H1 (cell line): ENCODE measurements around the gene GID4. TPM values are rescaled to one million over a fixed set of nuclear protein-coding genes. Genes with fewer than 3 reads are reported as not detected.

ENCODE experiments used
- CREB1 ChIP-seq: IDR thresholded peaks from 2 replicates; pipeline ENCODE4 v1.6.1; 2012; ENCODE audit warnings: inconsistent platforms
- KDM5A ChIP-seq: fragments of 200-600 bp; IDR thresholded peaks from 2 replicates; pipeline ENCODE4 v1.7.1; 2012; ENCODE audit warnings: mild to moderate bottlenecking, low read length, inconsistent platforms, mixed read lengths
- MAFK ChIP-seq: IDR thresholded peaks from 2 replicates; pipeline ENCODE4 v1.6.1; 2012; ENCODE audit warnings: low read depth, mild to moderate bottlenecking, improper control_type of control experiment, low read length
- POU5F1 ChIP-seq: IDR thresholded peaks from 2 replicates; pipeline ENCODE4 v1.6.1; 2011; ENCODE audit warnings: low read depth, mild to moderate bottlenecking, low read length, moderate library complexity
- SIN3A ChIP-seq, 2 experiments: IDR thresholded peaks in 1 of 2; conservative IDR thresholded peaks in 1 of 2; 2 replicates each; pipeline ENCODE4 v1.6.1; 2011 to 2012; ENCODE audit warnings: low read length in 2 of 2, improper control_type of control experiment in 1 of 2, low read depth in 1 of 2, mild to moderate bottlenecking in 1 of 2
- polyA plus RNA-seq, 7 experiments: library from polyadenylated mRNA; depleted of rRNA in 3 of 7; stranded (reverse) in 5 of 7; unstranded in 2 of 7; fragments of >200 nt in 5 of 7; fragments of 200-250 nt in 2 of 7; gene quantifications; 1 replicate in 5 of 7; 2 replicates in 1 of 7; 4 replicates in 1 of 7; pipeline versions ENCODE4 v1.2.1 to v1.2.3, GENCODE V29; 2011 to 2013; ENCODE audit warnings: missing spikeins in 2 of 7, mixed read lengths in 2 of 7
- total RNA-seq: library from RNA; stranded (reverse); fragmentation: NEBNext Ultra II Directional; extraction: Animal tissue kit (Norgen Biotek cat#: 25700); gene quantifications from 2 replicates; pipeline ENCODE4 v1.2.1, GENCODE V29; 2021
- TF ChIP-seq, protein P1 (sequence below), 3 experiments: IDR thresholded peaks; 1 replicate in 2 of 3; 2 replicates in 1 of 3; pipeline versions ENCODE4 v1.5.1 to v1.6.1; 2011; ENCODE audit warnings: low read length in 3 of 3, mild to moderate bottlenecking in 3 of 3, inconsistent platforms in 2 of 3, low read depth in 1 of 3, moderate library complexity in 1 of 3; ENCODE audit not compliant: insufficient read depth in 1 of 3; ENCODE audit errors: control extremely low read depth in 1 of 3

GID4 gene
- total and polyA plus RNA-seq, 2 of the 8 experiments (the other 6 are each of a cell fraction or from before 2014, with no cell fraction given) = 5.6 to 15.0 TPM

DNA sequence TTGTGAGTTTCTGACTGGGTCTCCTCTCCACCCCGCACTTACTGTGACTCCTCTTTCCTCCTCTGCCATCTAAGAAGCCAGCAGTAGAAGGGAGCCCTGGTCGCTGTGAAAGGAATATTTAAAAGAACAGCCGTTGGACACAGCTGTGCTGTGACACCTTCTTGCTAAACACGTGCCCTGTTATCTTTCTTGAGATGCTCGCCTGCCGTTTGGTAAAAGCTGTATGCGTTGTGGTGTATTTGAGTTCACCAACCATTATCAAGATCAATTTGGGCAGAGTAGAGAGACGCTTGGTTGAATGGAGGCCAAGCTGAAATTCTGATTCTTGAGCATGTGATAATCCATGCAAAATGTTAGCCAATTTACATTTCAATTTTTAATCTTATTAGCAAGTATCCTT lies 3.8 kb downstream of the GID4 start (continued):
- no peak for TF ChIP-seq MAFK
- no peak for TF ChIP-seq POU5F1
- TF ChIP-seq, protein P1, sequence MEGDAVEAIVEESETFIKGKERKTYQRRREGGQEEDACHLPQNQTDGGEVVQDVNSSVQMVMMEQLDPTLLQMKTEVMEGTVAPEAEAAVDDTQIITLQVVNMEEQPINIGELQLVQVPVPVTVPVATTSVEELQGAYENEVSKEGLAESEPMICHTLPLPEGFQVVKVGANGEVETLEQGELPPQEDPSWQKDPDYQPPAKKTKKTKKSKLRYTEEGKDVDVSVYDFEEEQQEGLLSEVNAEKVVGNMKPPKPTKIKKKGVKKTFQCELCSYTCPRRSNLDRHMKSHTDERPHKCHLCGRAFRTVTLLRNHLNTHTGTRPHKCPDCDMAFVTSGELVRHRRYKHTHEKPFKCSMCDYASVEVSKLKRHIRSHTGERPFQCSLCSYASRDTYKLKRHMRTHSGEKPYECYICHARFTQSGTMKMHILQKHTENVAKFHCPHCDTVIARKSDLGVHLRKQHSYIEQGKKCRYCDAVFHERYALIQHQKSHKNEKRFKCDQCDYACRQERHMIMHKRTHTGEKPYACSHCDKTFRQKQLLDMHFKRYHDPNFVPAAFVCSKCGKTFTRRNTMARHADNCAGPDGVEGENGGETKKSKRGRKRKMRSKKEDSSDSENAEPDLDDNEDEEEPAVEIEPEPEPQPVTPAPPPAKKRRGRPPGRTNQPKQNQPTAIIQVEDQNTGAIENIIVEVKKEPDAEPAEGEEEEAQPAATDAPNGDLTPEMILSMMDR (IDR thresholded peaks at IDR 0.05; ENCODE audit: control extremely low read depth in 1 of 3, insufficient read depth in 1 of 3, low read depth in 1 of 3, low read length in 3 of 3) = no peak
- TF ChIP-seq SIN3A (conservative IDR thresholded peaks at IDR 0.05 in 1 of 2, IDR thresholded peaks at IDR 0.05 in 1 of 2; ENCODE audit: low read depth in 1 of 2, low read length in 2 of 2) = no peak
- TF ChIP-seq KDM5A = no peak
- no peak for TF ChIP-seq CREB1
- TF ChIP-seq, all 59 proteins: peak for 0
